Activated CD8-positive, alpha-beta memory T cell treated with anti-CD3 and anti-CD28 coated beads, Interleukin-2, amount 50 U/mL, for 48 hours (primary cell): ENCODE data around the gene ADGRA3.
"Not testable (repeated sequence)": the region's sequence is repeated elsewhere in the genome, so short reads cannot be mapped to it uniquely, and the experiment has no call there.

Experiments used
- DNase-seq: peaks from one replicate; pipeline ENCODE4 v3.0.0-alpha.2; 2020

Gene ADGRA3

DNA sequence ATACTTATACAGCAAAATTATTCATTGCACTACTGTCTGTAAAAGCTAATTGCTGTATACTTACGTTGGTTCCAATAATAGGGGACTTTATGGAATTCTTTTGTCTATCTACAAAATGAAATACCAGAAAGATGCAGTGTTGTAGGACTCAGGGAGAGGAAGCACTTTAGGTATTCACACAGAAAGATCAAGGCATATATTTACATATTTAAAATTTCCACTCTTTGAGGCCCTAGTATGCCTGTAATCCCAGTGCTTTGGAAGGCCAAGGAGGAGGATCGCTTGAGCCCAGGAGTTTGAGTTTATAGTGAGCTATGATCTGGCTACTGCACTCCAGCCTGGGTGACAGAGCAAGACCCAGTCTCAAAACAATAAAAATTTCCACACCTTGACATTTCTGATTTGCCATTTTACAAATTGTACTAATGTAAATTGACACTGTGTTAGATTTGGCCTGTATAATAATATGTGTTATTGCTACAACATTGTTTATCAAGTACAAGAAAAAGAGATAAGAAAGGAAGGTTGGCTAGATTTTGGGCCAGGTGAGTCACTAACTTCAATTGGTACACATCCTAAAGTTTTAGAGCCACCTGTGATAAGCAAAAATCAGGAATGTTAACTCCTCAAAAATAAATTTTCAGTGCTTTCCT lies 35.1 kb downstream of the ADGRA3 start:
- DNase-seq = no peak

DNA sequence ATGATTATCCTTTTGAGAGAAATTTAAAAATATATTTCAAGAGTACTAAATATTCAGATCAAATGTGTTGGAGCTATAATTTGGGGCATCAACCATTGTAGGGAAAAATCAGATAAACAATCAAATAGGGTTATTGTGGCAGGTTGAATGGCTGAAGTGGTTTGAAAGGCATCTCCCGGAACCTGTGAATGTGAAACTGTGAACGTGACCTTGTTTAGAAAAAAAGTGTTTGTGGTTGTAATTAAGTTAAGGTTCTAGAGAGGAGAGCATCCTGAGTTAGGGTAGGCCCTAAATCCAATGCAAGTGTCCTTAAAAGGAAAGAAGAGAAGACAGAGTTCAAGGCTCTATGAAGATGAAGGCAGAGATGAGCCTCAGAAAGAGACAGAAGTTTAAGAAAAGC lies 37.4 kb downstream of the ADGRA3 start:
- DNase-seq = no peak

DNA sequence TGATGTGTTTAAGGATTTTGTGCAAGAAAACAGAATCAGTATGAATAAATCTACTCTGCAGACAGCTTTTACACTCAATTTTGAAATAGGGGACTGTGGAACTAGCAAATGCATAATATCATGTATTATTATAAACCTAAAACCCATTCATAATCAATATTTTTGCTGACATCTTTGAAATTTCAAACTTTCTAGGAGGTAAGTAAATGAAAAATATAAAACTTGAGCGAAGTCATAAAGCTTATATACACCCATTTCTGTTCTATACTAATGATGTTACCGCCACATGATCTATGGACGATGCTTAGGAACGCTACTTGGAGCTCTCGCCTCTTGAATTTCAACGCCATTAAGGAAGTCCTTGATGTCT lies 38.1 kb downstream of the ADGRA3 start:
- DNase-seq = no peak

- no peak for DNase-seq
Measured at GRCh38 chr4:22477136-22477812, 38.6 kb downstream of the ADGRA3 start.

DNA sequence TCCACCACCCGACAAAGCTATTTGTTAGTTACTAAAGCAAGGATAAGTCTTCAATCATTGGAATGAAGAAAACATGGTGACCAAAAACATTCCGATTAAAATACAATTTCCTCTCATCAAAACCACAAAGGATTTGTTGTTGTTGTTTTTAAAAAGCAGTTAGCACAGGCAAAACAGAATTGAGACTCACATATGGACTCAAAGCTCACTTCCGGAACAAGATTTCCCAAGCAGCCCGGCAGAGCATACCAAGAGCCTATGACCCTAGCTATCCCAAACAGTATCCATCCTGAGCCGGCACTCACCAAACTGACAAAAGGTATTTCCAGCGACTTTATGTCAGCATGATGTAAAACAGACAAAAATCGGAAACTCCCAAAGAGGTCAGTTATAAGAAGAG lies 39.9 kb downstream of the ADGRA3 start:
- no peak for DNase-seq

DNA sequence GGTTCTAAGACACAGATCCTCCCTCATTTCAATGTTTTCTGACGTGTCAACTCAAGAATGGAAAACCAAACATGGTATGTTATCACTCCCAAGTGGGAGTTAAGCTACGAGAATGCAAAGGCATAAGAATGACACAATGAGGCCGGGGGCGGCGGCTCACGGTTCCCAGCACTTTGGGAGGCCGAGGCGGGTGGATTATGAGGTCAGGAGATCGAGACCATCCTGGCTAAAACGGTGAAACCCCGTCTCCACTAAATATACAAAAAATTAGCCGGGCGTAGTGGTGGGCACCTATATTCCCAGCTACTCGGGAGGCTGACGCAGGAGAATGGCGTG lies 40.6 kb downstream of the ADGRA3 start:
- not testable (repeated sequence) for DNase-seq

GRCh38 chr4:22474636-22475310 lies 41.1 kb downstream of the ADGRA3 start:
- DNase-seq = no peak

DNA sequence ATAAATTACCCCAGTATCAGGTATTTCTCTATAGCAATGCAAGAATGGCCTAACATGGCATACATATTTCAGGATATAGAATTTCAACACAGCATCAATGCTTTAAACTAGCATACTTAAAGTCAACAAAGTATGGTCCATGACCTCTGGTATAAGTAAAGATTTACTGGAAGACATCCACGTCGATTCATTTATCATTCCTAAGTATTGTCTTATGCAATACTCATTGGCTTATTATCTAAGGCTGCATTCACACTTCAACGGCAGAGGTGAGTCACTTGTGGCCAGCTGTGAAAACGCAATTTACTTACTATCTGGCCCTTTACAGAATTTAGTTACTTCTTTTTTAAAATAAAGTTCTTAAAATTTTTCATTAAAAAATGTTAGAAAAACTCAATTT lies 42.6 kb downstream of the ADGRA3 start:
- no peak for DNase-seq

DNA sequence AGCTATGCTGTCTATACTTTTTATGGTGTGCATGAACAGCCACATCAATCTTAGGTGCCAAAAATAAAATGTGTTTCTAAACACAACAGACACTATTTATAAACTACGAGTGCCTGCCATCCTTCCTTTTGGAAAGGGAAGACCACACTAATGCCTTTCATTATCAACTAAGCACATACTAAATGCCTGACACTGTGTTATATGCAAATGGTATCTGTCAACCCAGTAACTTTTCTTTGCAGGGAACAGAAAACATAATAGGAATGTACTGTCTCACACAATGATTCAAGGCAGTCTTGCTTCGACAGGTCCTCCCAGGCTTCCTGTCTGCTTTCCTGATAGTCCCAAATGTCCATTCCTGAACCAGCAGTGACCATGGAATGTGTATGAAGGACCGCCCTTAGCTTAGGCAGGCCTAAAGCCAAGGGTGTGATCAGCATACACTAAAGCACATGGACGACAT lies 43.8 kb downstream of the ADGRA3 start:
- DNase-seq = no peak

- no peak for DNase-seq
Measured at GRCh38 chr4:22471419-22471818, 44.4 kb downstream of the ADGRA3 start.

DNA sequence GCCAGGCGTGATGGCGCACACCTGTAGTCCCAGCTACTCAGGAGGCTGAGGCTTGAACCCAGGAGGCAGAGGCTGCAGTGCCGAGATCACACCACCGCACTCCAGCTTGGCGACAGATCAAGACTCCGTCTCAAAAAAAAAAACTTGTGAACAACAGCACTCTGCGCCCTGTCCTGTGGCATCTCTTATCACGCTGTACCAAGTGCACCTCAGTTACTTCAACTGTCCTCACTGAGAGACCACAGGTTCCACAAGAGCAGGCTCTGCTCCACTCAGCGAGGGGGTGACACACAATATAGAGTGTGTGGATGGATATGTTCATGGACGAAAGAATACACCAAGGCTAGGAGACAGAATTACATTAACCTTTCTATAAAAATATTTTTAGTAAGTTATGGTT lies 49.3 kb downstream of the ADGRA3 start:
- DNase-seq = no peak

- no peak for DNase-seq
Measured at GRCh38 chr4:22465996-22466395, 49.9 kb downstream of the ADGRA3 start.

- DNase-seq = no peak
Measured at GRCh38 chr4:22465349-22465748, 50.5 kb downstream of the ADGRA3 start.

- DNase-seq = no peak
Measured at GRCh38 chr4:22463179-22463578, 52.7 kb downstream of the ADGRA3 start.

DNA sequence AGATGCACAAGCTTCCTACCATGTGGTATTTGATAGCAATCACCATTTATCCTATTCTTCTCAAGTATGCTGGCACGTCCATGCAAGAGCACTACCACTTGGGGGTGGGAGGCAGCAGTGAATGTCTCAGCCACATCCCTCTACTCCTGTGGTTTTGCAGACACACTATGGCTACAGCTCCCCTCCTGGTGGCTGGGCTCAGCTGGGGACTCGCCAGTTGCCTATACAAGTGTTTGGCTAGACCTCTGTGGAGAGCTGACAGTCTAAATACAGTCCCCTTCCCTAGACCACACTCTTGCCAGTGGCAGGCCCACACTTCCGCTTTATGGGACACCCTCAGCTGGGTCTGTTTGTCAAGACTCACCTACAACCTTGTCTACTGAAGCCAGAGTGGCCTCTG lies 53.2 kb downstream of the ADGRA3 start:
- no peak for DNase-seq

DNA sequence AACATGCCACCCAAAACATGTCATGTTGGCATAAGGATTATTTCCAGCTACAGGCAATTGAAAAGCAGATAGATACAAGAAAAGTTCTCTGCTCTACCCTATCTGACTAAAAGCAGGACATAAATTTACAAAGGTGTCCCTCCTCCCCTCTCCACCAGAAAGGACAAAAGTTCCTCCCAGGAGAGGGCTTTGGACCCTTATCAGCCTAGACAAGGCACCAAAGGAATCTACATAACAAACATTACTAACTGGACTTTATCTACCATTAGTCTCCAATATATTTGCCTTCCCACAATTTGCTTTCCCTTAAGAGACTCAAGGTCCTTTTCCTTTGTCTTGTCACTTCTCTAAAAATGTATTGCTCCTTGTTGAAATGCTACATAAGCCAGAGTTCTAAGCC lies 55.6 kb downstream of the ADGRA3 start:
- DNase-seq = no peak

DNA sequence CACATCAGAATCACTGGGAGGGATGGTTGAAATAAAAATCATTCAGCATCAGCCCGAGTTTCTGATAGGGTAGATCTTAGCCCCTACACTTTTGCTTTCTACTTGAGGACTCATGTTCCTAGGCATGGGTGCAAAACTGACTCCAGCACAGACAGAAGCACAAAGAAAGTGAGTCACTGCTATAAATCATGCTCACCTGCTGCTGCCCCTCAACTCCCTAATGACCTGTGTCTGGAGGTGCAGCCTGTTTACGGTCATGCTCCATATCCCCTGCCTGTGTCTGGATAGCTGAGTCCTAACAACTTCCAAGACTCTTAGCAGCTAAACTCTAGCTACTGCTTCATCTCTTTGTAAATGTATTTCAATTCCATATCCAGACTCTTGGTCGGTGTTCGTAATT lies 57.8 kb downstream of the ADGRA3 start:
- no peak for DNase-seq

DNA sequence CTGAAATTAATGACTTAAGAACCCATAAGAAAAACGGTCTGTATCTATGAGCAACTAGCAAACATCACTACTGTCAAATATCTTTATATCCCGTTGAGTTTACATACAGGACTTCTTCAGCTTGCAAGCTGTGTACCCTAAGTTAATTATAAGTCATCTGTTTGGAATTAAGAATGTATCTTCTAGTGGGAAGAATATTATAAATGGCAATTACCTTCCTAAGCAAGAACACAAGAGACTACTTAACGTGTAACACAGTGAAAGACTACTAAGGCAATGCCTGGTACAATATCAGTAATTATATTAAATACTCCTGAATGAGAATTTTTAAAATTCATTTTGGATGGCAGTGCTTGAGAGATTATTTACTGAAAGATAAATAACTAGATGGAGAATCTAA lies 58.5 kb downstream of the ADGRA3 start:
- DNase-seq = no peak

DNA sequence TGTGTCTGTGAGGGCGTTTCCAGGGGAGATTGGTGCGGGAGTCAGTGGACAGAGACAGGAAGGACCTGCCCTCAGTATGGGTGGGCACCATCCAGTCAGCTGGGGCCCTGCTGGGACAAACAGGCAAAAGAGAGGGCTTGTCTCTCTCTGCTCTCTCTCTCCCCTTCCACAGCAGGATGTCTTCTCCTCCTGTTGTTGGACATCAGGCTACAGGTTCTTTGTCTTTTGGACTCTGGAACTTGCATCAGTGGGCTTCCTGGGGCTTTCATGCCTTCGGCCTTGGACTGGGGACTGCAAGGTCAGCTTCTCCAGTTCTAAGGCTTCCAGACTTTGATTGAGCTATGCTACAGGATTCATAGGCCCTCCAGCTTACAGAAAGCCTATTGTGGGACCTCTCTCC lies 59.6 kb downstream of the ADGRA3 start:
- no peak for DNase-seq

- no peak for DNase-seq
Measured at GRCh38 chr4:22454955-22455354, 60.9 kb downstream of the ADGRA3 start.

DNA sequence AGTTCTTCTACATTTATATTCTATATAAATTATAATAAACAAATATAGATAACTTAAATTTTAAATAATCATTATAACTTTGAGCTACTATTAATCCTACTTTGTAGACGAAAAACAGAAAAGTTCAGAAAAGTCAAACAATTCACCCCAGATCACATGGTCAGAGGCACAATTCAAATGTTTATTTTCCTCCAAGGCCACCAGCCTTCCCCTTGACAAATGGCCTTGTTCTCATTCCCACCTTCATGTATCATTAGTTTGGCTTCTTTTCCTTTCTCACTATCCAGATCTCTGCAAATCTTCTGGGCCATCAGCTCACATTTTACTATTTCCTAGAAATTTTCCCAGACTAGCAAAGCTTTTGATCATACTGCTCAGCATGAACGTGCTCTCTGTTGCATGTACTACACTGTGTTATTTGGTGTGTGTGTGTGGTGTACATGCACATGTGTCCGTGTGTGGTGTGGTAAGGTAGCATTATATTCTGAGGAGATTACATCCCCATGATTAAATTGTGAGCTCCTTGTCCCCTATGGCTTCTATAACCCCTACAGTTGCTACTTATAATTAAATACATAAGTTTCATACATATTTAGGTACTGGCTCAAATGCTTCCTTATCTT lies 61.5 kb downstream of the ADGRA3 start:
- no peak for DNase-seq

- no peak for DNase-seq
Measured at GRCh38 chr4:22444813-22445212, 71.1 kb downstream of the ADGRA3 start.

GRCh38 chr4:22442956-22443355 lies 72.9 kb downstream of the ADGRA3 start:
- DNase-seq = no peak

DNA sequence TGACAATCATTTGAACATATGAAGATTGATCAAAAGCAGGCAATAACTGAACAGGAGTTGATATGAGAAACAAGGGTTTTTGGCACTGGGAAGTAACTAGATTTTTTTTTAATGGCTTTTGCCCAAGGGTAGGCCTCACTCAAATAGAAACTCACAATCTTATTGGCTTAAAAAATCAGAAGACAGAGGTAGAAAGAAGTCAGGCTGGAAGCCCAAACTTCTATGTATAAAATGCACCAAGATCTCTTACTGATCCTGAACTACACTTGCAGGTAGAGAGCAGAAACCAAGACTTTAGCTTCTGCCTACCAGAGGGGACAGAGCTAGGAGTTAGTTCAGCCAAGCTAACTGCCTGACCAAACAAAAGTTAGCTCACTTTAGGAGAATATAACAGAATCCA lies 74.9 kb downstream of the ADGRA3 start:
- DNase-seq = no peak
